B cell (primary cell): ENCODE data around the gene AMMECR1L. TPM values are rescaled to one million over a fixed set of nuclear protein-coding genes. Genes with fewer than 3 reads are reported as not detected.

Experiments
- ATAC-seq: fragments of 200-7000 bp; cut with Tn5 transposase; one replicate; pipeline ENCODE4 v1.10.0; 2021; ENCODE audit warnings: low read depth, mild to moderate bottlenecking, moderate number of reproducible peaks, moderate library complexity
- CTCF ChIA-PET: fragments of 350-600 bp; sonication (Branson Sonifier 250); formaldehyde crosslinking; loops from one replicate; lab custom pipeline; 2021; ENCODE audit warnings: antibody characterized with exemption, inconsistent platforms; lab: Charles Lee
- POLR2A ChIA-PET: fragments of 350-600 bp; sonication (Branson Sonifier 250); formaldehyde crosslinking; loops from one replicate; lab custom pipeline; 2021; ENCODE audit warnings: antibody characterized with exemption; lab: Charles Lee
- DNase-seq: peaks from one replicate; pipeline ENCODE4 v3.0.0; 2013
- H2AFZ ChIP-seq: 2 replicates; pipeline ENCODE4 v1.6.1; 2012; ENCODE audit warnings: mild to moderate bottlenecking, low read depth, low read length; ENCODE audit not compliant: insufficient read depth, poor library complexity, severe bottlenecking
- H3K27ac ChIP-seq, 2 donors: 1 replicate in 1 of 2; 2 replicates in 1 of 2; pipeline ENCODE4 v1.5.1; 2012 to 2013; ENCODE audit warnings: low read length in 2 of 2, mild to moderate bottlenecking in 2 of 2, moderate library complexity in 1 of 2
- H3K27me3 ChIP-seq, 4 experiments: fragments of 200-600 bp in 1 of 4; sonication (generic) in 1 of 4; replicated peaks in 1 of 4; 1 replicate in 2 of 4; 2 replicates in 2 of 4; pipeline versions ENCODE4 v1.6.1 to v1.7.0; 2013 to 2016; ENCODE audit warnings: low read length in 3 of 4, mild to moderate bottlenecking in 2 of 4, mixed read lengths in 1 of 4, moderate library complexity in 1 of 4; ENCODE audit not compliant: insufficient read depth in 4 of 4, control insufficient read depth in 3 of 4; ENCODE audit errors: control extremely low read depth in 1 of 4
- H3K36me3 ChIP-seq, 2 experiments: replicated peaks in 1 of 2; 1 replicate in 1 of 2; 2 replicates in 1 of 2; pipeline versions ENCODE4 v1.6.1 to v1.7.1; 2013; ENCODE audit warnings: low read length in 1 of 2; ENCODE audit not compliant: insufficient read depth in 2 of 2, control insufficient read depth in 1 of 2; ENCODE audit errors: control extremely low read depth in 1 of 2, extremely low read depth in 1 of 2
- H3K4me1 ChIP-seq, 2 donors: fragments of 200-600 bp in 1 of 2; sonication (generic) in 1 of 2; 1 replicate in 1 of 2; 2 replicates in 1 of 2; pipeline versions ENCODE4 v1.5.1 to v1.6.1; 2013 to 2017; ENCODE audit warnings: low read length in 2 of 2; ENCODE audit not compliant: control insufficient read depth in 2 of 2, insufficient read depth in 2 of 2
- H3K4me2 ChIP-seq: replicated peaks from 2 replicates; pipeline ENCODE3; 2012; ENCODE audit warnings: mild to moderate bottlenecking, low read depth, low read length; ENCODE audit not compliant: poor library complexity, severe bottlenecking
- H3K4me3 ChIP-seq, 5 experiments: fragments of 200-600 bp in 1 of 5; sonication (generic) in 1 of 5; 1 replicate in 3 of 5; 2 replicates in 2 of 5; pipeline versions ENCODE4 v1.5.1 to v1.7.0; 2011 to 2016; ENCODE audit warnings: low read length in 4 of 5, mild to moderate bottlenecking in 4 of 5, low read depth in 2 of 5, control low read depth in 1 of 5, moderate library complexity in 1 of 5; ENCODE audit not compliant: insufficient read depth in 1 of 5; ENCODE audit errors: control extremely low read depth in 1 of 5, extremely low read depth in 1 of 5
- H3K79me2 ChIP-seq: fragments of 200-600 bp; sonication (generic); one replicate; pipeline ENCODE4 v1.6.0; 2016; ENCODE audit warnings: low read length; ENCODE audit not compliant: control insufficient read depth, insufficient read depth
- H3K9ac ChIP-seq: fragments of 200-600 bp; sonication (generic); 2 replicates; pipeline ENCODE4 v1.6.1; 2017; ENCODE audit warnings: mild to moderate bottlenecking, low read length, moderate library complexity
- H3K9me3 ChIP-seq, 3 donors: one replicate each; pipeline versions ENCODE4 v1.6.1 to v1.7.1; 2013; ENCODE audit warnings: low read length in 2 of 3; ENCODE audit not compliant: control insufficient read depth in 2 of 3, insufficient read depth in 1 of 3; ENCODE audit errors: control extremely low read depth in 1 of 3
- H4K20me1 ChIP-seq: 2 replicates; pipeline ENCODE4 v1.6.0; 2012; ENCODE audit warnings: mild to moderate bottlenecking, low read length; ENCODE audit not compliant: insufficient read depth, control insufficient read depth, poor library complexity, severe bottlenecking
- H3K27ac Mint-ChIP-seq: one replicate; pipeline ENCODE4 v1.8.0; 2021; ENCODE audit warnings: mixed read lengths
- H3K27me3 Mint-ChIP-seq: one replicate; pipeline ENCODE4 v1.8.0; 2021; ENCODE audit warnings: mixed read lengths
- H3K4me1 Mint-ChIP-seq: one replicate; pipeline ENCODE4 v1.8.0; 2021; ENCODE audit warnings: mixed read lengths
- H3K4me3 Mint-ChIP-seq: one replicate; pipeline ENCODE4 v1.8.0; 2021; ENCODE audit warnings: mixed read lengths
- H3K9me3 Mint-ChIP-seq: one replicate; pipeline ENCODE4 v1.8.0; 2022; ENCODE audit warnings: mixed read lengths; ENCODE audit not compliant: insufficient read depth
- CTCF ChIP-seq: fragments of 200-600 bp; IDR thresholded peaks from one replicate; pipeline ENCODE4 v1.8.0; 2022; ENCODE audit warnings: antibody characterized with exemption, mild to moderate bottlenecking
- EZH2 ChIP-seq: IDR thresholded peaks from 2 replicates; pipeline ENCODE4 v1.6.1; 2012; ENCODE audit warnings: borderline replicate concordance, low read depth, mild to moderate bottlenecking, moderate library complexity, low read length; ENCODE audit not compliant: insufficient read depth, poor library complexity, severe bottlenecking
- WGBS: methylation state at CpG from one replicate; pipeline ENCODE4 v1.1.5; 2013; ENCODE audit warnings: missing lambda C conversion rate; ENCODE audit not compliant: insufficient coverage; 5-methylcytosine and 5-hydroxymethylcytosine counted together
- intact Hi-C: fragments of 100-400 bp; cut with micrococcal nuclease; formaldehyde crosslinking; loops from one replicate; pipeline ENCODE4 v1.10.0; 2022
- polyA plus RNA-seq: library from polyadenylated mRNA; depleted of rRNA; stranded (reverse); fragments of >200 nt; gene quantifications from 2 replicates; pipeline ENCODE4 v1.2.3, GENCODE V29; 2012
- total RNA-seq, 2 donors: library from RNA; stranded (reverse); fragments of 120-200 nt in 1 of 2; gene quantifications; 1 replicate in 1 of 2; 2 replicates in 1 of 2; pipeline versions ENCODE4 v1.2.3 to v1.2.4, GENCODE V29; 2013 to 2022

Gene AMMECR1L
- total and polyA plus RNA-seq, 2 donors (not counting 1 experiment from before 2014, with no cell fraction given): 8.3 to 15.2 TPM

DNA sequence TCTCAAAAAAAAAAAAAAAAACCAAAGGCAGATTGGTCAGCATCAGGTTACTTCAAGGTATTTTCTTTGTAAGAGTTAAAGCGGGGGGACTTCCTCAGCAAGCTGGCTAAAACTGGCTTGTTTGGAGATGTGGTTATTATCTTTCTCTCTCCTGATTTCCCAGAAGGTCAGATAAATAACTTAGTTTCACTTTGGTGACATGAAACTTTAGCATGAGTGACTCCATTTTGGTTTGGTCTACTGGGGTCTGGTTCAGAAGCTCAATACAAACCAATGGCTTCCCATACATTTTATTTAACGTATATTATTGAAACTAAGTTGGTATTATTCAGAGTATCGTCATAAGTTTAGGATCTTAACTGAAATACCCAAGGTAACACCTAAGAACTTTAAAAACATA lies 41.6 kb upstream of the AMMECR1L start:
- Mint-ChIP-seq H3K4me1 (no peaks in the 10 kb centered on the region), H3K4me3 (no peak overlapping the region), H3K9me3 (no peaks in the 10 kb centered on the region), H3K27ac (no peak overlapping the region), H3K27me3 (no peaks in the 10 kb centered on the region)
- no peaks in the 10 kb centered on the region for H3K4me1 ChIP-seq
- H3K36me3 ChIP-seq: no peaks in the 10 kb centered on the region
- TF ChIP-seq CTCF: no peak
- no peak for TF ChIP-seq EZH2
- ChIA-PET CTCF (no interaction called here), POLR2A (no interaction called here)
- H3K9ac ChIP-seq: no peak overlapping the region
- DNase-seq (no peak), ATAC-seq (no peak)
- no peak overlapping the region for H3K4me3 ChIP-seq
- H4K20me1 ChIP-seq: no peaks in the 10 kb centered on the region
- H3K27ac ChIP-seq: no peak overlapping the region
- intact Hi-C loops: no loop called here
- no peaks in the 10 kb centered on the region for H3K27me3 ChIP-seq
- no peaks in the 10 kb centered on the region for H3K9me3 ChIP-seq
- H3K4me2 ChIP-seq: no peak overlapping the region
- H2AFZ ChIP-seq: no peak overlapping the region
- WGBS: no CpG with 5 or more reads among the region's 3 CpGs
- no peaks in the 10 kb centered on the region for H3K79me2 ChIP-seq

DNA sequence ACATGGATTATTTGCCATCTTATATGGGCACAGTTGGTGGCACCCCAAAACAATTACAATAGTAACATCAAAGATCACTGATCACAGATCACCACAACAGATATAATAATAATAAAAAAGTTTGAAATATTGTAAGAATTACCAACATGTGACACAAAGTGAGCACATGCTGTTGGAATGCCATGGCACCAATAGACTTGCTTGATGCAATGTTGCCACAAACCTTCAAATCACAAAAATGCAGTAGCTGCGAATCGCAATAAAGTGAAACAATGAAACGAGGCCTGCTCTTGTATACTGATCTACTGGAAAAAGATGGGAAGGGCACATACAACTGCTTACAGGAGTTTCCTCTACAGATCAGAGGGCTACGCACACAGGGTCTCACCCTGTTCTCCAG lies 32.2 kb upstream of the AMMECR1L start:
- no peaks in the 10 kb centered on the region for H3K9me3 Mint-ChIP-seq
- no peak overlapping the region for H2AFZ ChIP-seq
- TF ChIP-seq CTCF (no peak), EZH2 (no peak)
- DNase-seq (no peak), ATAC-seq (no peak)
- H3K27me3 Mint-ChIP-seq: no peaks in the 10 kb centered on the region
- peaks cover 0 to 2% (median 0%) of the 10 kb centered on the region in 4 experiments for H3K27me3 ChIP-seq
- no peaks in the 10 kb centered on the region for H4K20me1 ChIP-seq
- no peak overlapping the region for H3K27ac ChIP-seq
- H3K27ac Mint-ChIP-seq: no peak overlapping the region
- no peaks in the 10 kb centered on the region for H3K4me1 Mint-ChIP-seq
- CTCF ChIA-PET: no interaction called here
- H3K4me3 ChIP-seq: no peak overlapping the region
- no peaks in the 10 kb centered on the region for H3K4me1 ChIP-seq
- POLR2A ChIA-PET: no interaction called here
- H3K79me2 ChIP-seq: no peaks in the 10 kb centered on the region
- no peak overlapping the region for H3K9ac ChIP-seq
- H3K36me3 ChIP-seq: no peaks in the 10 kb centered on the region
- no peak overlapping the region for H3K4me2 ChIP-seq
- intact Hi-C loops: no loop called here
- no peaks in the 10 kb centered on the region for H3K9me3 ChIP-seq
- WGBS: 97% methylated on average over 4 of the region's 4 CpGs
- no peak overlapping the region for H3K4me3 Mint-ChIP-seq
